C1 segment of cervical spinal cord (tissue), 14 donors: ENCODE measurements around the gene ELFN1.

Source experiments
- DNase-seq, 14 donors: peaks; one replicate each; lab custom pipeline; 2025; lab: John Stamatoyannopoulos, UW

The ELFN1 gene

GRCh38 chr7:1725199-1725690, 55.2 kb downstream of the ELFN1 start:
- DNase-seq: peak in 1 of 14 donors; percentile 62

DNA sequence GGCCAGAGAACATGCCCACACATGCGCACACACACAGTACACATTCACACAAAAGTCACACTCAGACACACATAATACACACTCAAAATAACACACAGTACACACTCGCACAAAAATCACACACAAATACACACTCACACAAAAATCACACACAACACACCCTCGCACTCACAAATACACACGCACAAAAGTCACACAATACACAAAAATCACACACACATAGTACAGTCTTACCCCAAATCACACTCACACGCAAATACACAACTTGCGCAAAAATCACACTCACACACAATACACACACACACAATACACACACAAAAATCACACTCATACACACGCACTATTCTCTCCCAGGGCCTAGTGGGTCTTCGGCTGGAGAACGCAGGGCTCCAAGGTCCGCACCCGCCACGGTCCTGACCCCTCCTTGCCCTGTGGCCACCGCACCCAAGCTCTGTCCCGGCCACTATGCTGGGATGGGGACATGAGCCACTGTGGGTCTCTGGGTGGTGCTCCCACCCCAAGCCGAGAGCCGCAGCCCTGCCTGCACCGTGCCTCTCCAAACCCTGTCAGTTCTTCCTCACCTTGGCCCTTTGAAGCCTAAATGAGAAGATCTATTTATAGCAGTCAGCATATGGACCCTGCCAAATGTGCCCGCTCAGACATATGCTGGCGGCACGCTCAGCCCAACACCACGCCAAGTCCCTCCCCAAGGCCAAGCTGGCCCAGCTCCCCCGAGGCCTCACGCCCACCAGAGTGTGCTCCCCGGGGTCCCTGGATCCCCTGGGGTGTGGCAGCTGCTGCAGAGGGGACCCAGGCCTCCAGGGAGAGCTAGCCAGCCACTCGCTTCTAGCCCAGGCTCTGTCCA, 55.9 kb downstream of the ELFN1 start:
- peak in 1 of 14 donors; percentile 73 for DNase-seq

GRCh38 chr7:1727079-1727478, 57.0 kb downstream of the ELFN1 start:
- DNase-seq: no peak

DNA sequence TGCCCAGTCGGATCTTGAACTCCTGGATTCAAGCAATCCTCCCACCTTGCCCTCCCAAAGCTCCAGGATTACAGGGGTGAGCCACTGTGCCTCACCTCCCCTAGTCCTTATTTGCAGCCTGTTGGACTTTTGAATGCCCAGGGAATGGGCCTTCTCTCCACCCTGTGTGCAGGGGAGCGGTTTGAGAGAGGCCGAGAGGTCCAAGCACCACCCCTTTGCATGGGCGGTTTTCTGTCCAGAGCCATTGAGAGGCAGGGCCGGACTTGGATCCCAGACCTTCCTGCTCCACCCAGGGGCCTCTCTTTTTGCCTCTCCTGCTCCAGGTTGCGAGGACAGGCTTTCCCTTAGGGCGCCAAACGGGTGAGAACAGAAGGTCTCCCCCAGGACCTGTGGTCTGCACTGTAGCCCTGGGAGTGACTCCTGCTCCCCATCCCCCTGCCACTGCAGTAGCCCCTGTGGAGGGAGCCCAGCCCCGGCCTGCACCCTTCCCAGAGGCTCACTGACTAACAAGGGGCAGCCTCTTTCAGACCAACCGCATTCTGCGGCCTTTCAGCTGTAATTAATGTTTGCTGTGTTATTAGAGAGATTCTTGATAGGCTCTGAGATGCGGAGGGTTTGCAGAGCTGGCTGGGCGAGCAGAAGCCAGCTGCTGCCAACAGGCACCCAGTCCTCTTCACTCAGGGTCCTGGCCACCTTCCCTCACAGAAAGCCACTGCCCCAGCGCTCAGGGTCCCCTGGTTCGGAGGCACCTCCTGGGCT, 57.9 kb downstream of the ELFN1 start:
- DNase-seq: no peak

GRCh38 chr7:1729183-1729582, 59.1 kb downstream of the ELFN1 start:
- no peak for DNase-seq

- no peak for DNase-seq
Measured at GRCh38 chr7:1729773-1730172, 59.7 kb downstream of the ELFN1 start.

DNA sequence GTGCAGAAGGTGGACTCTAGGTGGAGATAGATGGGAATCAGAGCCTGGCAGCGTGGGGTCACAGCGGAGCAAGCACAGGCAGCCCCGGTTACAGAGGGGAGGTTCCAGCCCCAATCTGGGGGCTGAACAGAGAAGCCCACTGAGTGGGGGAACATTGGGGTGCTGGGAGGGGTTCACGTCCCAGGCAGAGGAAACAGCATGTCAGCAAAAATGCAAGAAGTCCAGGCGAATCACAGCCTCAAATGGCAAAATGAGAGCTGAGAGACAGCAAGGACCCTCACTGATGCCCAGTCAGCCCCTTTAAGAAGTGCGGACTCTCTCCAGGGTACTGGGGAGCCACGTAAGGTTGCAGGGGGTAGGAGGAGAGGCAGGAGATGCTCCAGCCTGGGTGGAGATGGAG, 62.0 kb downstream of the ELFN1 start:
- no peak for DNase-seq

DNA sequence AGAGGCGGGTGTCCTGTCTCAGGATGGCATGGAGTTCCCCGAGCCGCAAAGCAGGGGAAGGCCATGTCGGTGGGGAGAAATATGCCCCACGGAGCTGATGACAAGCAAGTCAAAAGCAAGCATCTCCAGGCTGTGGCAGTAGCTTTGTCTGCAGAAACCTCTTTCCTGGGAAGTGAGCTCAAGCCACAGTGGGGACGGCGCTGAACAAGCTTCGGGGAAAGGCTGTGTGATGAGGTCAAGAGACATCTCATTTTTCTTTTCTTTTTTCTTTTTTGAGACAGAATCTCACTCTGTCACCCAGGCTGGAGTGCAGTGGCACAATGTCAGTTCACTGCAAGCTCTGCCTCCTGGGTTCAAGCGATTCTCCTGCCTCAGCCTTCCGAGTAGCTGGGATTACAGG, 62.6 kb downstream of the ELFN1 start:
- DNase-seq: no peak

DNA sequence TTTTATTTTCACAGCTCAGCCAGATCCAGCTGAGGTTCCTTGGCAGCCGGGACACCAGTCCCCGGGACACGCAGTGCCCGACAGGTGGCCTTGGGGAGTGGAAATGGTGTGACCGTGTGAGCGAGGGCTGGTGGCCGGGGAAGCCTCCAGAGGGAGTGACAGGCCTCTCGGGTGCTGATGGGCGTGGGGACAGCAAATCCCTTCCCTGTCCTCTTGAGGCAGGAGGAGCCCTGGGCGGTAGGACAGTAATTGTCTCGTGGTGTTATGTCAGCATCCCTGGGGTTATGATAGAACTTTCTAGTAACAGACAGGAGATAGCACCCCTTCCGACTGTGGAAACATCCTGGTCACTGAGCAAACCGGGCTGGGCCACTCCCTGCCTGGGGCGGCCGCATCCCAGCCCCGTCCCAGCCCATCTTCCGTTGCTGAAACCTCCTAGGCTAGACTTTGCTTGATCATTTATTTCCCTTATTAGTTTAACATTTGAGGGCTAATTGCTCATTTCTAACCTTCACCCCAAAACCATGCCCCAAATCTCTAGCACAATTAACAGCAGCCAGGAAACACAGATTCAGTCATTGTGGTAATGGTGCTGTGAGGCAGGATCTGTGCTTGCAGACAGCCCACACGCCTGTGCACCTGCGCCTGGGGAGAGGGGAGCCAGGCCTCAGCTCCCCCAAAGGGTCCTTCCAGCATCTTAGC, 63.3 kb downstream of the ELFN1 start:
- DNase-seq: no peak

GRCh38 chr7:1733908-1734730, 64.0 kb downstream of the ELFN1 start:
- no peak for DNase-seq

GRCh38 chr7:1735262-1735661, 65.2 kb downstream of the ELFN1 start:
- DNase-seq: no peak

DNA sequence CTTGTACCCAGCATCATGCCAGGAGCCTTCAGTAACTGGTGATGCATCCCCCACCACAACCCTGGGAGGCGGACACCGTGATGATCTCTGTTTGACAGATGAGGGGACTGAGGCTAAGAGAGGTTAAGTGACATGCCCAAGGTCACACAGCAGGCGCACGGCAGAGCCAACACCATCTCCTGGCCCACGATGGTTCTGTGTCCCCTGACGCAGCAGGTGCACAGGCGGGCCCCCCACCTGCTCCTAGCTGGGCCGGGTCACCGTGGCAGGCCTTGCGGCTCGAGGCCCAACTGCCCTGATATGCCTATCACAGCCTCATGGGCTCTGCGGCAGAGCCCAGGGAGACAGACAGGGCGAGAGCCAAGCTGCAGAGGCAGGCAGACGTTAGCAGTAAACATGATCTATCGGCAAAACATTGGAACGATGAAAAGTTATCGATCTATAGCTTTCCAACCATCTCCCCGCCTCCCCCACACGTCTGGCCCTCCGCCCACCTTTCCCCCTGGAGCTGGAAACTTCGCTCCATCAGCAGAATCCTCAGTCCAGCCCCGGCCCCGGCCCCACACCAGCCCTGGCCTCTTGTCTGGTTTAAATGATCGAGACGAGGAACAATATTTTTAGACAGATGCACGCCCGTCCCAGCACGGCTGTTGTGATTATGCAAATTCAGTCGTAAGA, 65.9 kb downstream of the ELFN1 start:
- DNase-seq: no peak

DNA sequence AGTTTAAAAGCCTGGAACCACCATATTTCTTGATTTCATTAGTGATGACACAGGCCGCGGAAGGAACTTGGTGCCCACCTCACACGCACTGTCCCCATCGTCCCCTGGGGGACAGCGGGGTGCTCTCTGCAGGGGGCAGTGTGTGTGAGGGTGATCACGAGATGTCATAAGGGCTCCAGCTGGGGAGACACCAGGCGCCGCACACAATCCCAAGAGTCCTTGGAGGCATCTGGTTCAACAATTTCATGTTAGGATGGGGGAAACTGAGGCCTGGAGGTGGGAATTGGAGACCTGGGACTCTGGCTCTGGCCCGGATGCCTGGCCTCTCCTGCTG, 66.4 kb downstream of the ELFN1 start:
- no peak for DNase-seq

DNA sequence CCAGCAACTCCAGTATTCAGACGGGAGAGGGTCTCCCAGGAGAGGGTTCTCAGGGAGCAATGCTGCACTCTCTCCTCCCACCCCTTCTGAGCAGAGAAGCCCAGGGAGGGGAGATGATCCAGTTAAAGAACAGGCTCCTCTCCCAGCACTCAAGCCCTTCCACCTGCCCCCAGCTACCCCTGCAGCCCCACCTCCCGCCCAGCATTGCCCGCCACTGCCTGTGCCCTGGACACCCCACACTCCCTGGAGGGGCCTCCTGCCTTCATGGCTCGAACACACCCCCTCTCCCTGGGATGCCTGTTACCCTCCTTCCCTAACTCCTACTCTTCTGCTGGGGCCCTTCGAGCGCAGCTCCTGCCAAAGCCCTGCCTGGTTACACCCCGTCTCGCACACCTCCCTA, 66.8 kb downstream of the ELFN1 start:
- no peak for DNase-seq

GRCh38 chr7:1737523-1737922, 67.4 kb downstream of the ELFN1 start:
- DNase-seq: no peak

- DNase-seq: no peak
Measured at GRCh38 chr7:1737956-1738355, 67.9 kb downstream of the ELFN1 start.

DNA sequence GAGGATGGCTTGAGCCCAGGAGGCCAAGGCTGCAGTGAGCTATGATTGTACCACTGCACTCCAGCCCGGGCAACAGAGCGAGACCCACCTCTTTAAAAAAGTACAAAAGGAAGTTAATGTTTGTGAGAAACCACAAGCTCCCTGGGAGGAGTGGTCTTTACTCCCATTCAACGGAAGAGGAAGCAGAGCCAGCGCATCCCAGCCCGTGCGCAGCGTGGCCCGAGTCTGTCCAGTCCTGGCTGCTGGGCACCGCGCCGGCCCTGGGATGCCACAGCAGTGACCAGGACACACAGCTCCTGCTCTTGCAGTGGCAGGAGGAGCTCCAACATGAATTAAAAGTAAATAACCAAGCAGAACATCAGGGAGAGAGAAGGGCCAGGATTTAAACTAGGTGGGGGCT, 68.4 kb downstream of the ELFN1 start:
- no peak for DNase-seq

- DNase-seq: no peak
Measured at GRCh38 chr7:1738956-1739355, 68.9 kb downstream of the ELFN1 start.

- no peak for DNase-seq
Measured at GRCh38 chr7:1739593-1739992, 69.5 kb downstream of the ELFN1 start.

- no peak for DNase-seq
Measured at GRCh38 chr7:1740214-1740613, 70.1 kb downstream of the ELFN1 start.

DNA sequence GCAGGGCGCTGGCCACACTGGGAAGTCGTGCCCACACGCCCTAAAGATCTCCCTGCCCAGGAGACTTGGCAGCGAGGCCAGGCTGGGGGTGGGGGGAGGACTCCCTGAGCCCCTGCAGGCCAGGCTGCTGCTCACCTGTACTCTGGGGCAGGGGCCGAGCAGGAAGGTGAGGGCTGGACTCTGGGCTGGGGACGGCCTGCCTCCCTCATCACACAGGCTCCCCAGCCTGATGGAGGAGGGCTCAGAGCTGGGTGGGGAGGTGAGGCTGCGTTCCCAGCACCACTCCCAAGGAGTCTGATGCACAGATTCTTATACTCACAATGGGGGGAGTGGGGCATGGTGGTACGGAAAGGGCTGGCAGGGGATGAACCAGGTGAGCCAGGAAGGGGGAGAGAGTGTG, 71.2 kb downstream of the ELFN1 start:
- no peak for DNase-seq
